ENCODE measurements around the gene CD96. TPM values are rescaled to one million over a fixed set of nuclear protein-coding genes. Genes with fewer than 3 reads are reported as not detected.

The CD96 gene
- total and polyA plus RNA-seq, 2 donors (not counting 1 experiment from before 2014, with no cell fraction given) = 0.10 TPM; not detected in 1

DNA sequence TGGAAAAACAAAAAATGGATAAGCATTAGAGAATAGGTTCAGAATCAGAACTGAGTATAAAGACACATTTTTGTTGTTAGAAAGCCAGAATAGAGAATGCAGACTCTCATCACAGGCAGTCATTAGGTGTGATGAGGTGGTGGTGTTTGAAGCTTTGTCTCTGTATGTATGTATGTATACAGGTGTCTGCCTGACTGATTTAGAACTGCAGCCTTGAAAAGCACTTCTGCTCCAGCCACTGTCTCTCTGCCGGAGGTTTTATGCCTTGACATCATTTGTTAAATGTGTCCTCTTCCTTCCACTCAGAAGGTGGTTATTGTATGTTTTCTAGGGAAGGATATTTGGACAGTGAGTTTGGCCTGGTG lies 133.8 kb downstream of the CD96 start:
- no peak for DNase-seq (ENCODE audit: low read depth in 2 of 2)
- Histone ChIP-seq H3K36me3 (ENCODE audit: control insufficient read depth, insufficient read depth, low read length) (no peaks in the 10 kb centered on the region), H3K27me3 (ENCODE audit: control insufficient read depth, insufficient read depth, low read length) (peaks cover 2% of the 10 kb centered on the region), H3K27ac (ENCODE audit: insufficient read depth, low read length) (no peak overlapping the region), H3K79me2 (ENCODE audit: control insufficient read depth, insufficient read depth, low read length) (no peaks in the 10 kb centered on the region), H3K9me3 (ENCODE audit: control insufficient read depth, insufficient read depth, low read depth, low read length) (no peaks in the 10 kb centered on the region), H3K9ac (ENCODE audit: insufficient read depth, low read length) (no peak overlapping the region), H2AFZ (ENCODE audit: low read length) (no peak overlapping the region), H3K4me3 (replicated peaks in 1 of 4; ENCODE audit: control extremely low read depth in 1 of 4, insufficient read depth in 1 of 4, low read depth in 3 of 4, low read length in 4 of 4) (no peak overlapping the region), H3K4me1 (ENCODE audit: control insufficient read depth, extremely low read depth, insufficient read depth, low read length) (no peaks in the 10 kb centered on the region), H3K4me2 (ENCODE audit: extremely low read depth, insufficient read depth, low read length) (no peak overlapping the region), H4K20me1 (ENCODE audit: control insufficient read depth, extremely low read depth, insufficient read depth, low read length) (no peaks in the 10 kb centered on the region)
- TF ChIP-seq EZH2 (IDR thresholded peaks at IDR 0.05; ENCODE audit: low read length, missing control alignments) = no peak
- TF ChIP-seq, protein P1, sequence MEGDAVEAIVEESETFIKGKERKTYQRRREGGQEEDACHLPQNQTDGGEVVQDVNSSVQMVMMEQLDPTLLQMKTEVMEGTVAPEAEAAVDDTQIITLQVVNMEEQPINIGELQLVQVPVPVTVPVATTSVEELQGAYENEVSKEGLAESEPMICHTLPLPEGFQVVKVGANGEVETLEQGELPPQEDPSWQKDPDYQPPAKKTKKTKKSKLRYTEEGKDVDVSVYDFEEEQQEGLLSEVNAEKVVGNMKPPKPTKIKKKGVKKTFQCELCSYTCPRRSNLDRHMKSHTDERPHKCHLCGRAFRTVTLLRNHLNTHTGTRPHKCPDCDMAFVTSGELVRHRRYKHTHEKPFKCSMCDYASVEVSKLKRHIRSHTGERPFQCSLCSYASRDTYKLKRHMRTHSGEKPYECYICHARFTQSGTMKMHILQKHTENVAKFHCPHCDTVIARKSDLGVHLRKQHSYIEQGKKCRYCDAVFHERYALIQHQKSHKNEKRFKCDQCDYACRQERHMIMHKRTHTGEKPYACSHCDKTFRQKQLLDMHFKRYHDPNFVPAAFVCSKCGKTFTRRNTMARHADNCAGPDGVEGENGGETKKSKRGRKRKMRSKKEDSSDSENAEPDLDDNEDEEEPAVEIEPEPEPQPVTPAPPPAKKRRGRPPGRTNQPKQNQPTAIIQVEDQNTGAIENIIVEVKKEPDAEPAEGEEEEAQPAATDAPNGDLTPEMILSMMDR (conservative IDR thresholded peaks at IDR 0.05 in 1 of 2, IDR thresholded peaks at IDR 0.05 in 1 of 2; ENCODE audit: low read depth in 1 of 2, low read length in 2 of 2) = no peak

DNA sequence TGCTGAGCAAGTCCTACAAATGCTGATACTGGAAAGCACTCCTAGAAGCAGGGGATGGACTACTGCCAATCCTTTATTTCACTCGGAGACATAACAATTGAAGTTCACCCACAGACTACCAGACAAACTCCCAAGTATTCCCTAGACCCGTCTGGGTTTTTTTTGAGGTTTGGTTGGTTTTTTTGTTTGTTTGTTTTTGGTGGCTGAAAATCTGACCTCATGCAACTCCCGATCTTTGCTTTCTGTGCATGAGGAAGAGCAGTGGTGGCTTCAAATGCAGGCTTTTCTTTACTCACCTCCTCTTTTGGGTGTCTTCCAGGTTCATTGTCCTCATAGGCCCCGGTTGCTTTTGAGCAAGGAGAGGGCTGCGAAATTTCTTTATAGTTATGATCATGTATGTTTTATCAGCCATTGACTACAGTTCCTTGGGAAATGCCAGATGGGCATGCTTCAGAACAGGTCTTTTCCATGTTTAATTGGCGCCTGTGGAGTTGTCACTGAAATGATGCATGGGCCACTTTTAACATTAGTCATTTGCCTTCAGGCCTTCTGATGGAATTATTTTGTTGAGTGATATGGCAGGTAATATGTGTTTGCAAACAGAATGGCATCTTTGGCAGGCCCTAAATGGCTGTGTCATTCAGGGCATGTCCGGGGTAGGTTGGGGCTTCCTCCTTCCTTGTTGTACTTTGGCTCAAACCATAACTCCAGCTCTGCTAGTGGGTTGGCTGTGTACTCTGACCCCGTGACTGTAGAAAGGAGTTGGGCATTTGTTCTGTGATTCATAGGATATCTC lies 134.4 kb downstream of the CD96 start:
- no peaks in the 10 kb centered on the region for H3K36me3 ChIP-seq (ENCODE audit: control insufficient read depth, insufficient read depth, low read length)
- no peak for TF ChIP-seq EZH2 (IDR thresholded peaks at IDR 0.05; ENCODE audit: low read length, missing control alignments)
- TF ChIP-seq, protein P1 (conservative IDR thresholded peaks at IDR 0.05 in 1 of 2, IDR thresholded peaks at IDR 0.05 in 1 of 2; ENCODE audit: low read depth in 1 of 2, low read length in 2 of 2) = no peak
- H2AFZ ChIP-seq (ENCODE audit: low read length) = no peak overlapping the region
- H3K9ac ChIP-seq (ENCODE audit: insufficient read depth, low read length) = no peak overlapping the region
- no peak overlapping the region for H3K4me2 ChIP-seq (ENCODE audit: extremely low read depth, insufficient read depth, low read length)
- no peak overlapping the region for H3K27ac ChIP-seq (ENCODE audit: insufficient read depth, low read length)
- H4K20me1 ChIP-seq (ENCODE audit: control insufficient read depth, extremely low read depth, insufficient read depth, low read length) = no peaks in the 10 kb centered on the region
- no peak overlapping the region for H3K4me3 ChIP-seq (replicated peaks in 1 of 4; ENCODE audit: control extremely low read depth in 1 of 4, insufficient read depth in 1 of 4, low read depth in 3 of 4, low read length in 4 of 4)
- DNase-seq (ENCODE audit: low read depth in 2 of 2) = peak in 1 of 2 donors; percentile 82
- no peaks in the 10 kb centered on the region for H3K79me2 ChIP-seq (ENCODE audit: control insufficient read depth, insufficient read depth, low read length)
- H3K27me3 ChIP-seq (ENCODE audit: control insufficient read depth, insufficient read depth, low read length) = peaks cover 2% of the 10 kb centered on the region
- H3K9me3 ChIP-seq (ENCODE audit: control insufficient read depth, insufficient read depth, low read depth, low read length) = no peaks in the 10 kb centered on the region
- no peaks in the 10 kb centered on the region for H3K4me1 ChIP-seq (ENCODE audit: control insufficient read depth, extremely low read depth, insufficient read depth, low read length)

DNA sequence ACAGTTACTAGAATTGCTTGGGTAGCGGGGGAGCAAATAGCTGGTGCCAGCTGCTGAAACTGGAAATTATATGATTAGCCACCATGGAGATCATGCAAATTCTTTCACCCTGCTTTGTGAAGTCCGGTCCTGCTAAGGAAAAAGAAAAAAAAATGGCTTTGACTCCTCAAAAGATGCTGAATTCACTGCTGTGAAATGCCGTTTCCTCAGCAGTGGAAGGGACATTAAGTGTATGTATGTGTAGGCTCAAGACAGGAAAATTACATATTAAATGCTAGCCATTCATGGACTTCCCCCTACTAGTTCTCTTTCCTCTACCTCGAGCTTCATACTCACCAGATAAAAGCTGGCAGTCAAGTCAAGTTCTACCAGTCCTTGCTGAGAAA lies 135.0 kb downstream of the CD96 start:
- Histone ChIP-seq H3K79me2 (ENCODE audit: control insufficient read depth, insufficient read depth, low read length) (no peaks in the 10 kb centered on the region), H3K27me3 (ENCODE audit: control insufficient read depth, insufficient read depth, low read length) (peaks cover 2% of the 10 kb centered on the region), H3K36me3 (ENCODE audit: control insufficient read depth, insufficient read depth, low read length) (no peaks in the 10 kb centered on the region), H2AFZ (ENCODE audit: low read length) (no peak overlapping the region), H4K20me1 (ENCODE audit: control insufficient read depth, extremely low read depth, insufficient read depth, low read length) (no peaks in the 10 kb centered on the region), H3K4me1 (ENCODE audit: control insufficient read depth, extremely low read depth, insufficient read depth, low read length) (no peaks in the 10 kb centered on the region), H3K9me3 (ENCODE audit: control insufficient read depth, insufficient read depth, low read depth, low read length) (no peaks in the 10 kb centered on the region), H3K4me2 (ENCODE audit: extremely low read depth, insufficient read depth, low read length) (no peak overlapping the region), H3K27ac (ENCODE audit: insufficient read depth, low read length) (no peak overlapping the region), H3K9ac (ENCODE audit: insufficient read depth, low read length) (no peak overlapping the region), H3K4me3 (replicated peaks in 1 of 4; ENCODE audit: control extremely low read depth in 1 of 4, insufficient read depth in 1 of 4, low read depth in 3 of 4, low read length in 4 of 4) (no peak overlapping the region)
- DNase-seq (ENCODE audit: low read depth in 2 of 2) = no peak
- TF ChIP-seq, protein P1 (conservative IDR thresholded peaks at IDR 0.05 in 1 of 2, IDR thresholded peaks at IDR 0.05 in 1 of 2; ENCODE audit: low read depth in 1 of 2, low read length in 2 of 2) = no peak
